ENCODE results near the gene SUGCT.

Gene SUGCT

DNA sequence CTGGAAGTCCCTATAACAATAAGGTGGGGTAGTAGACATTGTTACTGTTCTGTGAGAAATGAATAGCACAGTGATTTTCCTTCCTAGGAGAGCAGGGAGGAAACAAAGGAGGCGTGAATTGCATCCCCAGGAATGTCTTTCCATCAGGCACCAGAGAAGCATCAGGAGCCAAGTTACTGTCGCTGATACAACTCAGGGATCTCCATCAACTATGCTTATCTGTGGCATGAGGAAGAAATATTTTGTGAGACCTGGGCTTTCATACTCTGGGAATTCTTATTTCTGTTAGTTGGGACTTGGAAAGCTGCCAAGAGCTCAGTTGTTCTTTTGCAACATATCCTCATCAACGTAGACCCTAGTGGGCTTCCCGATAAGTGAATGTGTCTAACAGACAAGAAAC lies 622.3 kb downstream of the SUGCT start:
- no peak for DNase-seq

GRCh38 chr7:40758590-40758989 lies 623.8 kb downstream of the SUGCT start:
- no peak for DNase-seq

DNA sequence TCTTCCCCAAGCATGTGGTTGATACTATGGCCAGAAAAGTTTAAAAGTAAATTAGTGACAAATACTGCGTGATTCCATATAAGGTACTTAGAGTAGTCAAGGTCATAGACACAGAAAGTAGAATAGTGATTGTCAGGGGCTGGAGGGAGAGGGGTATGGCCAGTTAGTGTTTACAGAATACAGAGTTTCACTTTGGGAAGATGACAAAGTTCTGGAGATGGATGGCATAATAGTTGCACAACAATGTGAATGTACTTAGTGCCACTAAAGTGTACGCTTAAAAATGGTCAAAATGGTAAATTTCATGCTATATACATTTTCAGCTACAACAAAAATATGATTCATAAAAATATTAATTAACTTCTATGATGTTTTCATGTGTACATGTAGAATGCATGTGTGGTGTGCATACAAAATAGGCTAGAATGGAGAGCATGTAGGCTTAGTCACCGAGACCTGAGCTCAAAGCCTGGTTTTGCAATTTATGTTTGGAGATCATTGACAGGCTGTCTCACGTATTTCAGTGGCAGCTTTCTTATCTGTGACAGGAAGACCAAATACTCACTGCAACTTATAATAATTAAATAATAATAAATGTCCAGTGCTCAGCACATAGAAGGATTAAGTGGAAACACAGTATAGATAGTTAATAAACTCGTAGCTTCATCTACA lies 625.6 kb downstream of the SUGCT start:
- no peak for DNase-seq

GRCh38 chr7:40760987-40761386 lies 626.2 kb downstream of the SUGCT start:
- DNase-seq, result no peak

DNA sequence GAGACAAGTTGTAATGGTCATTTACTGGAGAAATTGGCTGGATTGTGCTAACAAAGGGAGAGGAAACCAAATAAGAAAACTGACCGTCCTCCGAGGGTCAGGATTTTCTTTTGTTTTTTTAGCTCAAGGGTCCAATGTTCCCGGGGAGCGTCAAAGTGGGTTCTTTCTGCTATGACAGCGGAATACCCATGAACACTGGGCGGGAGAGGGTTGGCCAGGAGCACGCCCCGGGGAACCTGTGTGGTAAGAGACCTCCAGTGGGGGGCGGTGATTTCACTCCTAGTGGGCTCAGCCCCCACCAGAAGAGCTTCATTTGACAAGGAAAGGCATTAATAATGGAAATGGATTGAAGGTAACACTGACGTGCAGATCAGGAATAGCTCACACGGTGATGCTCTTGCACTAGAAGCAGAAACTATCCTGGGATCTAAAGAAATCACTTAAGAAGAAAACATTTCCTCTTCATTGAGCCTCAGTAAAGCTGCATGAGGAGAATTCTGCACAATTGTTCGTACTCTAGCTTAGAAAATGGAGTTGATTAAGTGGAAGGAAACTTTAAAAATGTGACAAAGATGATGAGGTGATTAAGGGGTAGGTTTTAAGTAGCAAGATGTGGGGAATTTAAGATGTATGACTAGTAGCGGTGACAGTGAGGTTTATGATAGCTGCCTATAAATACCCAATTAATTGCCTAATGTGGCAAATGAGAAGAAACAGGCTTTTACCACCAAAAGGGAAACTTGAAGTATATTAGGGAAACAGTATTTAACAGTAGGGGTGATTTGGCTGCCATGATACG lies 627.2 kb downstream of the SUGCT start:
- no peak for DNase-seq

DNA sequence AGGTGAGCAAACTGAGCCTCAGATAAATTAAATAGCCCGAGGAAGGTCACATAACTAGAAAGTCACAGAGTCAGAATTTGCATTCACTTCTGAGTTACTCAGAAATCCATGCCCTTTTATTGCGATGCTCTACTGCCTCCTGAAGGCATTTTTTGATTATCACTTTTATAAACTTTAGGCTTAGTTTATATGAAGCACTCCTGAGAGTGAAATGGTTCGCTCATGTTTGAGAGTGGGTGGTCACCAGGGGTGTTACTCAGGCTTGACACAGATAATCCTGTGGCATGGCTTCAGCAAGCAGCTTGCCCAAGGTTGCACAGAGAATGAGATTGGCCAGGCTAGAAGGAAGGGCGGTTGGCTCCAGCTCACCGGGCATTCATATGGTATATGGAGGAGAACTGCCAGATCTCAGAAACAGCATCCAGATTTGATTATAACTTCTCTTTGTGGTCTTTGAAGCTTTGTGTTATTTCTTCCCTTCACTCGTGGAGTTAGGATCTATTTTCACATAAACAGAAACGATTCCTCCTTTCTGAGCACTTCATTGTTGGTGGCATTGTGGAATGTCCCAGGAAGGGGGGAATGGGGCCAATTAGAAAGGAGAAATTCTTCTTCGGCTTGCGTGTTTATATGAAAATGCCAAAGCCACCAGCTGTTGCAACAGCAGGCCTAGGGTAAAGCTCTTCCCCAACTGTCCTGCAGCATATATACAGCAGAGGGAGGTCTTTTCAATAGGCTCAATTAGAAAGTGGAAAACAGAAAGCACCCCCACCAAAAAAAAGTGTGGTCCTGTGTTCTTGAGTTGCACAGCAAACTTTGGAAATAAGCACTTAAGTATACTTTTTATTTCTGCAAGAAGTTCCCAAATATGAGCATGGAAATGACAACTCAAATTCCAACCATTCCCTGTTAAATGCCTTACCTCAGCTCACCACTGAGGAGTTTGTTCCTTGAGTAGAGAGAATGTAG lies 628.8 kb downstream of the SUGCT start:
- DNase-seq, result peak; percentile 12

- no peak for DNase-seq
Measured at GRCh38 chr7:40765639-40766038, 630.8 kb downstream of the SUGCT start.

DNA sequence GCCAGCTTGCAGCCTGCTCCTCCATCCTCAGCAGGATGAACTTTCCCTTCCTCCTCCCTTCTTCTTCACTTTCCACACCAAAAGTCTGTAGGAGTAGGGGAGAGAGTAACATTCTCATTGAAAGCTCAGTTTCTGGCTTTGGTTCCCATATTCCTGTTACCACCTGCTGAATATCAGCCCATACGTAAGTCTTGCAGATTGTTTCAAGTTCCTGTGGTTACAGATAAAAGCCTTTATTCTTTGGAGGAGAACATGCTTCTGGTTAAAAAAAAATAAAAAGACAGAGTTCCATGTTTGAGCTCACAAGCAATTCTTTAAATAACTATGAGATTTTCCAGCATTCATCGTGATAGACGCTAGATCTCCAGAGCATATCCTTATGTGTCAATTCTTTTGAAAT lies 637.3 kb downstream of the SUGCT start:
- no peak for DNase-seq

DNA sequence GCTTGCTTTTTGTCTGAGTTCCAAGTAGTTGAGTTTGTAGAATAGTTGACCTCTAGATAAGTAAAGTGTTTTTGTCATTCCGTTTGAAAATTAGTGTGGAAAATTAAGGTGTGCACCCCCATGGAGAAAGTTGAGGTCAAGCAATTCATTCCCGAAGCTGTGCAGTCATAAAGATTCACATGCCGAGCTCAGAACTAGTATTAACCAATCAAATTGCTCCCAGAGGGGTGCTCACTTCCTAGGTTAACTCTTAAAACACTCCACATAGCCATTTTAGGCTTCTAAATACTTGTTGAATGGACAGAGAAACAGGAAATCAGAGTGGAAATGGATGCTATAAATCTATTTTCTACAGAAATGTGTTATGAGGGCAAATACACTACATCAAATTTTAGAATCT lies 638.9 kb downstream of the SUGCT start:
- no peak for DNase-seq

DNA sequence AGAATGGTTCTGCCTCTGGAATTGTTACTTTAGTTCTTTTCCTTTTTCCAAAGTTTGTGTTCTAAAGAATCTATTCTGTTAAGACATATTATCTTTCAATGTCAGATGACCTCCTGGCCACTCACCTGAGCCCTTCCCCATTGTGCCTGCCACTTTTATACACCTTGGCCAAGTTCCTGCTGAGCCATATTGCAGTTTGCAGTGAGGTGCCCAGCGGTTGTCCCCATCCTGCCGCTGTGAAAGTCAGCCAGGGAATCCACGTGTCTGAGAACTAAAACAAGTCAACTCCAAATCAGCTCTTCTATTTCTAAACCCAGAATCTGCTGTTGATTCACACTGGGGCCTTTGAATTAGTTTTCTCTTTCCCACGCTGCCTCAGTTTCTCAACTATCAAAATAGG lies 641.1 kb downstream of the SUGCT start:
- DNase-seq, result no peak

DNA sequence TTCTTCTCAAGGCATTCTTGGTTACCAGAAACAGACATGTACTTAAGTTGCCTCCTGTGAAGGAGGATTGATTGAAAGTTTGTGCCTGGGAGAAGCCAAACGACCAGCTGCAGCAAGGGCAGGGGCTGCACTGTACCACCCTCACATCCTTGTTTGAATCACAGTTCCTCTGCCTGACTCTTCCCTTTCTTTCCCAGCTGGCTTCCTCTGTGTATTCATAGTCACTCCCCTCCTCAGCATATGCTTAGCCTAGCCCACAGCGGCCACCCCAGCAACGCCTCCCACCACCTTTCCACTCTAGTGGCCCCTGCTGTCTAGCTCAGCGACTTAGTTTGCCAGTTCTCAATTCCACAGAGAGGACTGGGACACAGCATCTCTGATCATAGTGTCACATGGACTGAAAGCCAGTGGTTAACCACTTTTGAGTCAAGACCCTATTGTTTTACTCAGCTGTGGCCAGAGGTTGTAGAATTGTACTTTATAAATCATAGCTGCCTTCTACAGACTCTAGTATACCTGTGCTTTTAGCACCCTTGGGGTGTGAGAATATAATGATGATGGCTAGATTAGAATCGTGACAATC lies 643.0 kb downstream of the SUGCT start:
- no peak for DNase-seq

DNA sequence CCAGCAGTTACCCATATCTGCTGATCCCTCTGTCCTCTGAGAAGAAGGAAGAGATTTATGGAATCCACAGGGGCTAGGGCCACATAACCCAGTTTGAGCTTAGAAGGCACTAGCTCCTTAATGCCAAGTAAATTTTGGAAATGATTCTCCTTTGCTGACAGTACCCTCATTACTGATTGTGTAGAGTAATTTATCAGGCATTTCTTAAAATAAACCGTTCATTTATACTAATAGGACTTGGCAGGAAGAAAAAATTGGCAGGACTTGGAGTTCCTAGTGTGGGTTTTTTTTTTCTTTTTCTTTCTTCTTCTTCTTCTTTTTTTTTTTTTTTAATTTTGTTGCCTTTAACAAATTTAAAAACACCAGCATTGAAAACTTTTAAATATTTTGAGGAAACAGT lies 645.7 kb downstream of the SUGCT start:
- DNase-seq, result no peak

GRCh38 chr7:40782836-40783235 lies 648.0 kb downstream of the SUGCT start:
- DNase-seq, result no peak

GRCh38 chr7:40784176-40784575 lies 649.4 kb downstream of the SUGCT start:
- no peak for DNase-seq

DNA sequence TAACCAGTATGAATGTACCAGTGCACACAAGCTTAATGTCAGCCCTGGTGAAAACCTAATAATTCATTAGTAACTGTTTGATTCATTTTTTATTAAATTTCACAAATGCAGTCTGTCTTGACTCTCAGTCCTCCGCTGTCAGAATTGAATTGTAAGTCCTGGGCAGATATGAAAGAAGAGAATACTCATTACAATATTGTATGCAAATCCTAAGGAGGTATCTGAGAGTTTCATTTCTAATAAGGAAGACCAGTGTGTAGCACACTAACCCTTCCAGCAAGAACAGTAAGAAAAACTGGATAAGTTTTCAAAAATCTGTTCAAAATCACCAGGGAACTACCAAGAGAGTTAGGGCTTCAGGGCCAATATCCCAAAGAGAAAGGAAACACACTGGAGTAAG lies 652.1 kb downstream of the SUGCT start:
- DNase-seq, result no peak

DNA sequence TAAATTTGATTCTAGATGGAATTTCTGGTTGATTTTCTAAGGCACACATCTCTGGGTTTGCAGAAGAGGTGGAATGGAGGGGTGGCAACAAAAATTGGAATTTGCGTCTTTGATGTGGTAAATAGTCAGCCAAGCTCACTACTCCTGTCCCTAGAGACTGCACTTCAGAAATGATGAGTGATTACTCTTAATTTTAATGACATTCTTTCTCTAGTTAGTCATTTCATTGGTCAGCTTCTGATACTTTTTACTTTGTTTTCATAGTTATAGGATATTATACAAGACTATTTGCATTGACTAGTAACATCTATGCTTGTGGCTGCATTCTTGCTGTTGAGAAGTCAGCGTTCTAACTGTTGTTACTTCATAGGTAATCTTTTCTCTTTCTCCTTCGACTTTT lies 658.3 kb downstream of the SUGCT start:
- no peak for DNase-seq

- DNase-seq, result no peak
Measured at GRCh38 chr7:40795607-40796006, 660.8 kb downstream of the SUGCT start.

GRCh38 chr7:40796723-40797122 lies 661.9 kb downstream of the SUGCT start:
- DNase-seq, result no peak

DNA sequence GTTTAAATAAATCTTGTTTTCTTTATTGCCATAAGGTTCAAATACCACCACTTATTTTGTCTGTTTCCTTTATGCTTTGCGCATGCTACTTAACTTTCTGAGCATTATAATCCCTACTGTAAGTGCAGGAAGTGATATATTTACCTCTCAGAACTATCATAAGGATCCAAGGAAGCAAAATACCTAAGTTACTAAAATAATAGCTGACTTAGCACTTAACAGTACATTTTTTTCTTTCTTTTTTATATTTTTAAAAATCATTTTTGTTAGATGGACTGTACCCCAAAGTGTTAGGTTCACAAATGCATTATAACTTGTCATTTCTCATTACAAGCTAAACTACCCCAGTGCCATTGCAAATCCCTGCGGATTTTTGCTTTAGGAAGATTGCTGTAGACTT lies 663.8 kb downstream of the SUGCT start:
- DNase-seq, result no peak

- DNase-seq, result no peak
Measured at GRCh38 chr7:40799493-40800403, 664.9 kb downstream of the SUGCT start.

DNA sequence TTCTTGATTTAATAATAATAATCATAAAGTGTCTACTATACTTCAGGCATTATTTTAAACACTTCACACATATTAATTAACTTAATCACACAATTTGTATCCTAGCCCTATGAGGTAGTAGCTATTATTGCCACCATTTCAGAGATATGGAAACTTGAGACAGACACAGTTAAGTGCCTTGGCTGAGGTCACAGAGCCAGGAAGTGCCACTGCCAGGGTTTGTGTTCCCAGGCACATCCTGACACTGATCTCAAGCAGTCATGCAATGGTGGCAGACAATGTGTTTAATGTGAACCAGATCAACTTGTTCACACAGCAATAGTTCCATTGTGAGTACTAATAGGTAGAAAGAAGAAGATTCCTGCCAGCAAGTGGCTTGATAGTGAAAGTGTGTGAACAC lies 666.0 kb downstream of the SUGCT start:
- DNase-seq, result no peak

GRCh38 chr7:40802497-40802896 lies 667.7 kb downstream of the SUGCT start:
- DNase-seq, result no peak

All from NCI-H1694 (cell line).